IPS DF 4.7 (cell line): ENCODE results near the gene HLF.

ENCODE experiments used
- DNase-seq: peaks from one replicate; pipeline ENCODE4 v3.0.0-alpha.2; 2013; ENCODE audit warnings: low spot score; ENCODE audit errors: extremely low read depth

Gene HLF

DNA sequence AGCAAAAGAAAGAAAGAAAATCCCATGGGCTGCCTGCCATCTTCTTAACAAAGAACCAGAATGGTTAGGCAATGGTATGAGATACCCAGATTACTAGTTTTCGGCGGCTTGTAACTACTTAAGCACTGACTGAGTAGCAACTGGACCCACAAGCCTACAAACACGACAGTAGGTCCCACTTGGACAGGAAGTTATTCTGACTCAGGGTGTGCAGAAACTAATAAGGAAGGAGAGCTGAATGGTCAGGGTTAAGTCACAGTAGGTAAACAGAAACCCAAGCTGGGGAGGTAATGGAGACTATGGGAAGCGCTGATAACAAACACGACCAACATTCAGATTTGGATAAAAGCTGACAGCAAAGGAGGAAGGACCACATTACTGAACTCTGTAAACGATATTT, 10.4 kb upstream of the HLF start:
- no peak for DNase-seq

DNA sequence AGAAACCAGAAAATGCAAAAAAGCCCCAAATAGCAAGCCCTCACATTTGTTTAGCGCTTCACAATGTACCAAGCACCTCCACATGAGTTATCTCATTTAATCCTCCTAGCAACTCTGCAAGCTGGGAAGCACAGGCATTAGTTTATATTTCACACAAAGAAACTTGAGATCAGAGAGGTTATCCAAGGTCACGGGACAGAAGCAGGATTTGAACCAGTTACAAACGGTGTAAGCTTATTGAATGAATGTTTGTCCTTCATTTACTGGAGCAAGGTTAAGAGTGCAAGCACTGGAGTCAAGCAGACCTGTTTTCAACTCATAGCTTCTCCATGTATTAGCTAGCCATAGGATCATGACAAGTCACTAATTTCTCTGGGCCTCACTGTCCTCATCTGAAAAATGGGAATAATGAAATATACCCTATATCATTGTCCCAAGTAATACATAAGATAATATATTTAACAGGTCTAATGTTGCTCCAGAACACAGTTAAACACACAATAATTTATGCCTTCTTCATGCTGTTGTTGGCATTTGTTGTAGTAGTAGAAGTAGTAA, 6.1 kb upstream of the HLF start:
- DNase-seq: no peak

DNA sequence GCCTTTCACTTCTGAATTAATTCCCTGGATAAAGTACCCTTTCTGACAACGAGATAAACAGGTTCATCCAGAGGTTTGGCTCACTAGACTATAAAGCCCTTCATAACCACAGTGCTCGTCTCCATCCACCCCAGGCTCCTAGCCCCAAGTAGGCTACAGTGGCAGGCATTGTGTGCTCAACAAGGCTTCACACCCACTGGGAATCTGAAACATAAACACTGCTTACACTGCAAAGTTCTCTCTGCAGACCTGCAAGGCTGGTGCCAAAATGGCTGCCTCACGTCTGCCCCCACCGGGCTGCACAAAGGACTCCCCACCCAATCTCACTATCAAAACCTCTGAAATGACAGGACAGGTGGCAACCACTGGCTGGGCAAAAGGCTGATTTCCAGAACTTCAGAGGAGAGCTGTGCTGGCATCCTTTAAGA, 5.1 kb upstream of the HLF start:
- DNase-seq: no peak

DNA sequence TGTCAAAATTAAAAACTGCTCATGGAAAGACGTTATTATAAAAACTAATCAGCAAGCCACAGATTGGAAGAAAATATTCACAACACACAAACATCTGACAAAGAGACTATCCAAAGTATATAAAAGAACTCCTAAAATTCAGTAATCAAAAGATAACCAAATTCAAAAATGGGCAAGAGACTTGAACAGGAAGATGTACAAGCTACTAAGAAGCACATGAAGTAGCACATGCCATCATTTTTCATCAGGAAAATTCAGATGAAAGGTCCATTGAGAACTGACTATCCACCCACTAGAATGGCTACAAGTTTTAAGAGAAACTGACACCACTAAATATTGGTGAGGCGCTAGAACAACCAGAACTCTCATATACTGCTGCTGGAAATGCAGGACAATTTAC, 3.4 kb upstream of the HLF start:
- DNase-seq: no peak

DNA sequence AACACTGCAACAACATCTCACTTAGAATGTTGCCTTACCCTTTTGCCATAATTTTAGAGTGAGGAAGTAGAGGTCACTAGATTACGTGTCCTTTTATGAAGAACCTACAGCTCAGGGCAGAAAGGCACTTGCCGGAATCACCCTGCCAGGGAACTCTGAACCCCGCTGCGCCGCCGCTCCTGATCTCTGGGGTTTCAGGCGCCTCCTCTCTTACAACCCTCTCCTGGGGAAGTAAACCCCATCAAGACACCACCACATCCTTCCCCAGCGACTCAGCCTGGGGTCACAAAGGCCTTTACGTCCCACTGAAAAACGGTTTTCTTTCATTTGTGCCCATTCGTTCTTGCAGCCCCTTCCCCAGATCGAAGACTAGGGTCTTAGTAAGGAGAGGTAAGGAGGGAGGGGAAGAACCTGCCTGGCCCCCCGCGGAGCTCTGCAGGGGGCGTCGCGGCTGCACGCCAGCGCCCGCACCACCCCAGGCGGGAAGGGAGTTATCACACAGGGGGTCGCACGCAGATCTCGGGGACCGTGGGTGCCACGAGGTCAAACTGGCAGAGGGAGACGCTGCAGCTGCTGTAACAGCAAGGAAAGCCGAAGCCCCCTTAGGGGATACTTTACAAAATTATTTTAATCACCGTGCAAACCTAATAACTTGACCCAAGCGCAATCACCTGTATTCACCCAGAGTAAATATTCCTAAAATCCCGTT, 1.0 kb upstream of the HLF start:
- no peak for DNase-seq

DNA sequence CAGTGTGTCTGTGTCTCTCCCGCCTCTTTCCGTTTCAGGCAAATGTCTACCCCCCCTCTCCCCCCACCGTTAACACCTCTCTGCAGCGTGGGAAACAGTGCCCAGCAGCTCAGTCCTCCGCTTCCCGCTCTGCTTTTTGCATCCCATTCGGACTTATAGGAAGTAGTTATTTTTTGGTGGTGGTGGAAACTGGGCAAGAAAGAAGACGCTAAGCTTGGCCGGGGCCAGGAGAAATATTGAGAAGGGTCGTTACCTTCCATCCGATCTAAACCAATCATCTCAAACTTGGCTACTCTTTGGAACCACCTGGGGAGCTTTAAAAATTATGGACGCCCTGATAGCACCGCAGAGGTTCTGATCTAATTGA, 499 bp upstream of the HLF start:
- DNase-seq: no peak

DNA sequence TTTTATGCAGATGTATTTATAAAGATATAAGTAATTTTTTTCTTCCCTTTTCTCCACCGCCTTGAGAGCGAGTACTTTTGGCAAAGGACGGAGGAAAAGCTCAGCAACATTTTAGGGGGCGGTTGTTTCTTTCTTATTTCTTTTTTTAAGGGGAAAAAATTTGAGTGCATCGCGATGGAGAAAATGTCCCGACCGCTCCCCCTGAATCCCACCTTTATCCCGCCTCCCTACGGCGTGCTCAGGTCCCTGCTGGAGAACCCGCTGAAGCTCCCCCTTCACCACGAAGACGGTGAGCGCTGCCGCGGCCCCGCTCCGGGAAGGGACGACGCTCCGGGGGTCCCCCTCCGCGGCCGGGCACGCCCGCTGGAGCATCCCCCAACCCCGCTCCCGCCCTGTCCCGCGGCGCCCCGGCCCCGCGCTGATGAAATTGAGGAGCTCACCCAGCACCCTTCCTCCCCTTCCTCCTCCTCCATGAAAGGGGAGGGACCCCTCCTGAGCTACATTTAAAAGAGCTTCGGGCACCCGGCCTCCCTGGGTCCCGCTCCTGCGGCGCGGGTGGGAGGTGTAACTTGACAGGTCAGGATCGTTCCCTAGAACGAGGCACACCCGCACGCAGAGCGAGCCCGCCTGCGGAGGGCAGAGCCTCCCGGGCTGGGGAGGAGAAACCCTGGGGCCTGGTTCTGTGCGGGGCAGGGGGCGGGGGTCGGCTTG, 706 bp downstream of the HLF start:
- DNase-seq: no peak

DNA sequence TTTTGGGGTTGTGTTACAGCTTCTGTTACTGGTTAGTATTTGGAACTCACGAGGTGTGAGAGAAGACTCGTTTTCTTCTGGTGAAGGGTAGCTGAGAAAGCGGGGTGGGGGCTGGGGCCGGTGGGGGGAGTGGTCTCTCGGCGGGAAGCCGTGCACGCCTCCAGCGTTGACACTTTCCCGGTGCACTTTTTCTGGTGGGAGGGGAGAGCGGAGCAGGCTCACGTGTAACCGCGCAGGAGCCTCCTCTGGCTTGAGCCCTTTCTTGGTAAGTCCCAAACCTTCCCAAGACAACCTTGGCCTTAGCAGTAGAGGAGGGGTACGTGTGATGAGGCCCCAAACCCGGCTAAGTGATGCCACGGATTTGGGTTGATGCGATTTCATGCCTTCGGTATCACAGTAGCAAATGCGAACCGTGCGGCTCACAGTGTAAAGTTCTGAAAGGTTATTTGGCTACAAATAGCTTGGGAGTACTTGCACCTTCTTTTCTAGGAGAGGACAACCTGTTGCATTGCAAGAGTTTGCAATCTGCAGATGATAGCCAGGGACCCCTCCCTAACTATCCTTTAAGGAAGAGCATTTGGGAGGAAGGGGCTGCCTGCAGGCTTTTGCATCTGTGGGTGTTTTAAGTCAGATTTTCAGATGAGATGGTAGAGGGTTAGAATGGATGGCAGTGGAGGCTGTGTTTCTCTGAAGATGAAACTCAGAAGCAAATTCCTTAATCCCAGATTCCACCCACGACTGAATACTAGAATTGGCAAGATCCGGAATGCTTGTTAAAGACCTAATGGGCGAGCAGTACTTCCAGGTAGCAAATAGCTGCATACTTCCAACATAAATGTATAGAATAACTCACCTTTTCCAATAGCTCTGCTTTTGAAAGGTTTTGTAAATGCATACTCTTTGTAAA, 1.5 kb downstream of the HLF start:
- DNase-seq: no peak

DNA sequence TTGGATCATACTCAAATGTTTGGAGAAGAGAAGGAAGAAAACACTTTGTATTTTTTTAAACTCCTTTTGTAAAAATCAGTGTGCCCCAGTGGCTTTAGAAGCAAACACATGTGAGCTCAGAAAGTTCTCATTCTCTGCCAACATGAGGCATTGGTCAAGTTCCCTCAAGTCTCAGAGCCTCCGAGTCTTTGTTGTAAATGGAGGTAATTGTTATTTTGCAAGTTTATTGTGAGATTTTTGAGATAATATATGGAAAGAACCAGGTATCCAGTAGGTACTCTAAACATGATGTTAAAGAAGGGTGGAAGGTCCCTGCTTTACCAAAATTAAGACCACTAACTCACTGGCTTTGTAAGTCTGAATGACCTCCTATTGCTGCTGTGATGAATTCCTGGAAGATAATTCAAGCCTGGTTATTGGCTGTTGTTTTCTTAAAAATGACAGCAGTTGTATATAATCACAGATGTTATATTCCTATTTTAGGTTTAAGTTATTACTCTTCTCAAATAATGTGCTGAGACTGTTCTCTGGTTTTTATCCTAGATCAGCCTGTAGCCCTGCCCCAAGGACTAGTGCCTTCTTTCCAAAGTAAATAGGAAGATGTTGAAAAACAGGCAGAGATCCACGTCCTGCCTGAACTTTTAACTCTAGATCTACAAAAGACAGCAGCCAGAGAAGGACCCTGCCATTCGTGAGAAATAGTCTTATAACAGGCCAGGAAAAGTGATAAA, 2.4 kb downstream of the HLF start:
- DNase-seq: no peak

DNA sequence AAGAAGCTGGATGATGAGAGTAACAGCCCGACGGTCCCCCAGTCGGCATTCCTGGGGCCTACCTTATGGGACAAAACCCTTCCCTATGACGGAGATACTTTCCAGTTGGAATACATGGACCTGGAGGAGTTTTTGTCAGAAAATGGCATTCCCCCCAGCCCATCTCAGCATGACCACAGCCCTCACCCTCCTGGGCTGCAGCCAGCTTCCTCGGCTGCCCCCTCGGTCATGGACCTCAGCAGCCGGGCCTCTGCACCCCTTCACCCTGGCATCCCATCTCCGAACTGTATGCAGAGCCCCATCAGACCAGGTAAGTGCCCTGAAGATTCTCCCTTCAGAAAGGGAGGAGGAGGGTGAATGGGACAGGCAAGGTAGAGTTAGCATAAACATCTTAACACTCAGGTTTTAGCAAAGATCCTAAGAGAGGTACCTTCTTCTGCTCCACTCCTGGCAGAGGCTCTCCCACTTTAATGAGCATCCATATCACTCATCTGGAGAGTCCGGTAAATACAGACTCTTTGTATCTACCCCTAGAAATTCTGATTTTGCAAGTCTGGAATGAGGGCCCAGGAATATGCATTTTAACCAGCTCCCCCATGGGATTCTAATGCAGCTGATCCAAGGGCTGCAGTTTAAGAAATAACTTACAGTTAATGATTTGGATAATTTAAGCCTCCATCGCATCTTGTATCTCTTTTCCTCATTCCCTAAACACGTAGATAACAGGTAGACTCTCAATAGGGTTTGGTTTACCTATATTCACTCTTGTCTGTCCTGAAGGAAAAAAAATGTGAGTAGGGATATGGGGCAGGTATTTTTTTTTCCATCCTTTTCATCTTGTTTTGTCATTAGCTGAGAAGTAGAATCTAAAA, 3.3 kb downstream of the HLF start:
- no peak for DNase-seq

DNA sequence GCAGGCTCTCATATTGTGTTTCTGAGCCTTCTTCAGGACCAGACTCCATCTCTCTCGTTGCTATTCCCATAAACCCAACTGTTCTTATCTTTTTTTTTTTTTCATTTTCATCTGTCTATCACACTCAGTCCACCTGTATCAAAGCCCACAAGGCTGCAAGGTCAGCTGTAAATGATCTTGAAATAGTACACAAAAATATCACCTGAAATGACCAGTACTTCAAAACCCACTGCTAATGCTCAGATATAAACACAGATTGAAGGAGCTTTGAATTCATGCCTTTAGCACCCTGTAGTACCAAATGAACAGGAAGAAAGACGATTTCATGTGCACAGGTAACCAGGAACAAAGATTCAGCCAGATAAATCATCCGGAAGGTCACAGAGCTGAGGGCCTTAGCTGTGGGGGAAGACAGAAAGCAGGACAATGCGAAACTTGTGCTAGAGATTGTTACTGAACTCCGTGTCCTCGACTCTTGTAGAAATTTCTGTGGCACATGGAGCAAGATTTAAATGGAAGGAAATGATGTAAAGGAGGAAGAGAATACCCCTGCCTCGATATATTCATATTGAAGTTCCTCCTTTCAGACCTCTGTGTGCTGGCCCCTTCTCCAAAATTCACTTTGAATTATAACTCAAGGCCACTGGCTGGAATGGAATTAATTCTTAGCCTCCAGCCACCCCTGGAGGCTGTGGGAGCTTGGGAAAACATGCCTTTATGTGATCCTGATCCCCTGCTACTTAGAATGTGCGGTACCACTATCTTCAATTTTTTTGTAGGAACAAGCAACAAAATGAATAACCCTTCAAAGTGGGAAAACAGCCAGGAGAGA, 4.1 kb downstream of the HLF start:
- DNase-seq: no peak

DNA sequence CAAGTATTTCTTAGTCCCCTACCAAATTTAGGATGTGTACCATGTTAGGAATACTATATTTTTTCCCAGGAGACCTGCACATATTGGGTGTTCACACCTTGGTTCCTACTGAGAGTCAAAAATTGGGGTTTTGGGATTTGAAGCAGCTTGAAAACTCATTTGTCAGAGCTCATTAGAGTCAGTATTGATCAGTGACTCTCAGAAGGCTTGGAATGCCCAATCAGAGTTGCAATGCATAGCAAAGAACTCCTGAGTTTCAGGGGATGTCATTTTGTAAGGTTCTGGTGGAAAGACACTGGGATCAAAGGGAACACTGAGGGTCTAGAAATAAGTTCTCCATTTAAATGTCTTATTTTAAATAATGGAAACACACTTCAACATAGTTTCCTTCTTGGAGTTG, 5.1 kb downstream of the HLF start:
- DNase-seq: no peak

DNA sequence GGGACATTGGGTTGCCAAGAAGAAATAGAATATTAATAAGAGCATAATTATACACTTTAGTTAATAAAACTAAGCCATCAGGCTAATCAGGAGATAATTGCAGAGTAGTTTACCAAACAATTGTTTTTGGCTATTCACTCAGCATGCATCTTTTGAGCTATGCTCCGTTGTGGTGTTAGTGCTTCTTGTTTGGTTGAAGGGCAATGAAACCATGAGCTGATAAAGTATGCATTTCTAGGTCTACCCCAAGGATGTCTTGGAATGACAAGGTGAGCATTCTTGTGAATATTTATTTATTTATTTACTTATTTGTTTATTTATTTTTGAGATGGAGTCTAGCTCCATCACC, 6.4 kb downstream of the HLF start:
- no peak for DNase-seq

DNA sequence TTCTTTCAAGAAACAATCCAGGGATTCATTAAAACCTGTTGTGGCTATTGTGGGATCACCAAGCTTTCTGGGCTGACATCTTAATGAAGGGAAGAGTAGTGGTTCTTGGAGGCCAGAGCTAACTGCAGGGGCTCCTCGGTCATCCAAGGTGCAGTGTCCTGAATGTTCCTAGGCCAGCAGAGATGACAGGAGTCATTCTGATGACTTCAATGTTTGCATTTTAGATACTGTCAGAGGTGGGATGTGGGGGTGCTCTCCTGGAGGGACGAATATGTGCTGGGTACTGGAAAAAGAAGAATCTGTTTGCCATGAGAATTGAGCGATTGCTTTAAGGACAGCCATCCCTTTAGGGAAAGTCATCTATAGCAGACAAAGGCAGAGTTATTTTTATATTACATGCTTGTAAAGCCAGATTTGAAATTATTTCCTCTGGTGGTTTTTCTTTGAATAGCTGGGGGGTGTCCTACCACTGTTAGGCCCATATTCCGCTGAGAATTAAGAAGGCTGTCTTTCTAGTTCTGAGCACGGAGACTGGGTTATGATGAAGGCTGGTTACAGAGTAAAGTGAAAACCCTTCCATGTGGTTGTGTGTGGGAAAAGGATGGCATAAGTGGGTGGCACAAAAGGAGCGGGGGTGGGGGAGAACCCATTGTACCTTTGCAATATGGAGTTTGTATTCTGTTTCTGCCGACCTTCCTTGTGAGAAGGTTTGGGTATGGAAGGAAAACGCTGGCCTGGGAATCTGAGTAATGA, 7.4 kb downstream of the HLF start:
- no peak for DNase-seq

DNA sequence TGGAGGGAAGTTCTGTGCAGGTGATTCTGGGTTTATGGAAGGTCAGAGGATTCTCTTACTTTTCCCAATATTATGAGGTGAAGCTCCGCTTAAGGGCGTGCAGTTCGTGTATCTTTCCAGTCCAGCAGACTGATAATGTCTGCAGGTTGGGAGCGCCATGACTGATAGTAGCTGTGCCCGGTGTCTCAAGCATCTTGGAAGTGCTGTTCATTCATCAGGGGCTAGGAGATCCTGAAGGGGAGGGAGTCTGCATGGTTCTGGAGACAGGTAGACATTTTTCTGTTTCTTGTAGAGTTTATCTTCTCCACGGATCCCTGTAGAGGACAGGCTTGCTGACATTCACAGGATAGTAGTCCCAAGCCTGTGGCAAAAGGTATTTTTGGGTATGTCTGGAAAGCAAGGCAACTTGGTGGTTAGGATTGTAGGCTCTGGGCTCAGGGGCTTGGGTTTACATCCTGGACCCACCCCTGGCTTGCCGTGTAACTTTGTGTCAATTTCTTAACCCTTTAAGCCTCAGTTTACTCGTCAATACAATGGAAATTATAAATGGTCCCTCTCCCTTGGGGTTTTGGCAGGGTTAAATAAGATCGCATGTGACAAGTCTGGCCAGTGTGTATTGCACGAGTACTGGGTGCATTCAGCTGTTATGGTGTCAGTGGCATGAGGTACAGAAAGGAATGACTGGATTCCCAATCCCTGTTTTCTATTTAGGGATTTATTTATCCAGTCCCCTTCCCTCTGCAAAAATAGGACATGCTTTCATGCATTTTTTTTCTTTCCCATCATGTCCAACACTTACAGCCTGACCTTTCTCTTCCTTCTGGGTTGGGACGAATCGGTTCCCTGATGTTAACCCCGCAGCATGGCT, 8.2 kb downstream of the HLF start:
- DNase-seq: no peak

DNA sequence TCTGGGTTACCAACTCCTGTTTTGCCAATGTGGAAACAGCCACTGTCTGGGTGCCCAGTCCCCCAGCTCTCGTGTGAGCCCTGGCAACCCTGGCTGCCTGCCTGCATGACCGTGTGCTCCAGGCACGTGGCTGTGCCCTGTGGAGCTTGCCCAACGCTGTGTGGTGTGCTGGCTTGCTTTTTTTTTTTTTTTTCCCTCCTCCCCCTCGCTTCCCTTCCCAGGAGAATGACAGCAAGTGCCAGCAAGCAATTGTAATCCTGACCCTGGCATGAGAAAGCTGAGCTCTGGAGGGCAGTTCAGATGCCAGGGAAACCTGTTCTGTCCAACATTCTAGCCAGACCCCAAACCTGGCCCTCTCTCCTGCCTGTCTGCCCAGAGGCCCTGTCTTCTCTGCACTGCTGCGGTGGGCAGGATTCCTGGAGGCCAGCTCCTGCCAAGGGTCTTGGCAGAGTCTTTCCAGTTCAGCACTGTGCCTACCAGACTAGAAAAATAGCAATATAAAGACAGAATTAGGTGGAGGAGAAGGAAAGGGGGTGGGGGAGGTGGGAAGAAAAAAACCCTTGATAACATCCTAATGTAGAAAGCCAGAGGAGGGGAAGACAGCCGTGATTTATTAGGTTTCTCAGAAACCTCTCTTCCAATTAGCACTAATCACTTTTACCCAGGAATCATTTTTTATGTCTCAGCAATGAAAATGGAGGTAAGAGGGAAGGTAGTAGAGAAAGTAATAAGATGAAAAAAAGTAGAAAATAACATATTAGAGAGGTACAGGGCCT, 9.0 kb downstream of the HLF start:
- no peak for DNase-seq
